GM23338 (cell line): Measurements from ENCODE around the gene PARD3. TPM values are rescaled to one million over a fixed set of nuclear protein-coding genes. Genes with fewer than 3 reads are reported as not detected.

Experiments used
- ATAC-seq: fragments of 200-7000 bp; cut with Tn5 transposase; 3 replicates; pipeline ENCODE4 v1.9.1; 2020
- DNase-seq: peaks from one replicate; pipeline ENCODE4 v3.0.0-alpha.2; 2015; ENCODE audit warnings: low spot score
- H2AFZ ChIP-seq: fragments of 200-600 bp; sonication (generic); 2 replicates; pipeline ENCODE4 v1.8.0; 2016; ENCODE audit warnings: antibody characterized with exemption, mild to moderate bottlenecking, moderate library complexity
- H3F3A ChIP-seq: fragments of 200-600 bp; sonication (generic); replicated peaks from 2 replicates; pipeline ENCODE4 v1.8.0; 2017; ENCODE audit warnings: antibody characterized with exemption, mixed run types, low read depth
- H3K27ac ChIP-seq: fragments of 200-600 bp; sonication (generic); 2 replicates; pipeline ENCODE4 v1.6.1; 2016; ENCODE audit warnings: low read depth
- H3K27me3 ChIP-seq: fragments of 200-600 bp; sonication (generic); 2 replicates; pipeline ENCODE4 v1.8.0; 2016; ENCODE audit warnings: mild to moderate bottlenecking, mixed run types, moderate library complexity; ENCODE audit not compliant: insufficient read depth
- H3K36me3 ChIP-seq: fragments of 200-600 bp; sonication (generic); 2 replicates; pipeline ENCODE4 v1.8.0; 2016; ENCODE audit warnings: mild to moderate bottlenecking; ENCODE audit not compliant: insufficient read depth
- H3K4me1 ChIP-seq: fragments of 200-600 bp; sonication (generic); 2 replicates; pipeline ENCODE4 v1.8.0; 2016; ENCODE audit warnings: mild to moderate bottlenecking, moderate library complexity; ENCODE audit not compliant: insufficient read depth
- H3K4me2 ChIP-seq: fragments of 200-600 bp; sonication (generic); 2 replicates; pipeline ENCODE4 v1.7.1; 2017; ENCODE audit warnings: mixed run types
- H3K4me3 ChIP-seq: fragments of 200-600 bp; sonication (generic); 2 replicates; pipeline ENCODE4 v1.6.1; 2016; ENCODE audit warnings: mixed run types
- H3K79me2 ChIP-seq: fragments of 200-600 bp; sonication (generic); replicated peaks from 2 replicates; pipeline ENCODE4 v1.8.0; 2017; ENCODE audit warnings: mild to moderate bottlenecking; ENCODE audit not compliant: insufficient read depth
- H3K9me2 ChIP-seq: fragments of 200-600 bp; sonication (generic); 2 replicates; pipeline ENCODE4 v1.8.0; 2017; ENCODE audit not compliant: insufficient read depth
- H4K20me1 ChIP-seq: fragments of 200-600 bp; sonication (generic); replicated peaks from 2 replicates; pipeline ENCODE4 v1.8.0; 2017; ENCODE audit warnings: mild to moderate bottlenecking; ENCODE audit not compliant: insufficient read depth
- H3K27ac Mint-ChIP-seq: 2 replicates; pipeline ENCODE4 v1.8.0; 2020; ENCODE audit warnings: inconsistent platforms, mild to moderate bottlenecking, moderate library complexity, mixed read lengths
- H3K27me3 Mint-ChIP-seq: 3 replicates; pipeline ENCODE4 v1.8.0; 2022; ENCODE audit warnings: low read depth, mild to moderate bottlenecking, moderate library complexity, mixed read lengths, inconsistent platforms; ENCODE audit not compliant: insufficient read depth, poor library complexity
- H3K36me3 Mint-ChIP-seq: 3 replicates; pipeline ENCODE4 v1.8.0; 2021; ENCODE audit warnings: low read depth, mild to moderate bottlenecking, inconsistent platforms, moderate library complexity, mixed read lengths
- H3K4me1 Mint-ChIP-seq: 3 replicates; pipeline ENCODE4 v1.8.0; 2020; ENCODE audit warnings: mild to moderate bottlenecking, inconsistent platforms, mixed read lengths
- H3K4me3 Mint-ChIP-seq: 3 replicates; pipeline ENCODE4 v1.8.0; 2021; ENCODE audit warnings: moderate library complexity, mild to moderate bottlenecking, inconsistent platforms, mixed read lengths
- H3K9me3 Mint-ChIP-seq: 3 replicates; pipeline ENCODE4 v1.8.0; 2020; ENCODE audit warnings: moderate library complexity, mild to moderate bottlenecking, inconsistent platforms, mixed read lengths
- CREB1 ChIP-seq: fragments of 250-450 bp; sonication (Bioruptor Pico); IDR thresholded peaks from 2 replicates; pipeline ENCODE4 v1.5.0; 2020; ENCODE audit warnings: low read depth, mild to moderate bottlenecking, moderate library complexity
- EZH2 ChIP-seq: fragments of 200-600 bp; sonication (generic); IDR thresholded peaks from one replicate; pipeline ENCODE4 v1.8.0; 2017; ENCODE audit warnings: antibody characterized with exemption, mild to moderate bottlenecking, low read depth; ENCODE audit not compliant: unreplicated experiment
- EZH2phosphoT487 ChIP-seq: fragments of 200-600 bp; sonication (generic); IDR thresholded peaks from one replicate; pipeline ENCODE4 v1.8.1; 2018; ENCODE audit warnings: antibody characterized with exemption; ENCODE audit not compliant: unreplicated experiment
- JUNB ChIP-seq: IDR thresholded peaks from one replicate; pipeline ENCODE4 v1.6.1; 2016; ENCODE audit warnings: antibody characterized with exemption; ENCODE audit not compliant: unreplicated experiment
- NANOG ChIP-seq: IDR thresholded peaks from 2 replicates; pipeline ENCODE4 v1.6.1; 2016; ENCODE audit warnings: antibody characterized with exemption, borderline replicate concordance
- POLR2AphosphoS5 ChIP-seq: IDR thresholded peaks from 2 replicates; pipeline ENCODE4 v1.6.1; 2016; ENCODE audit warnings: antibody characterized with exemption, low read depth
- STAT1 ChIP-seq: IDR thresholded peaks from one replicate; pipeline ENCODE4 v1.6.1; 2016; ENCODE audit warnings: antibody characterized with exemption; ENCODE audit not compliant: unreplicated experiment
- ZNF114 ChIP-seq: fragments of 250-450 bp; sonication (Bioruptor Pico); IDR thresholded peaks from 2 replicates; pipeline ENCODE4 v1.5.0; 2020; ENCODE audit warnings: mild to moderate bottlenecking, moderate library complexity
- ZNF331 ChIP-seq: fragments of 250-450 bp; sonication (Bioruptor Pico); IDR thresholded peaks from 2 replicates; pipeline ENCODE4 v1.5.0; 2020; ENCODE audit warnings: low read depth, mild to moderate bottlenecking, moderate library complexity
- polyA plus RNA-seq: library from polyadenylated mRNA; unstranded; fragments of >200 nt; fragmentation: Nextera tagmentation; extraction: Ambion mirVana; gene quantifications from 2 replicates; pipeline ENCODE4 v1.2.1, GENCODE V29; 2016
- total RNA-seq: library from RNA; depleted of rRNA; stranded (reverse); fragments of >200 nt; shearing (Covaris generic); gene quantifications from 2 replicates; pipeline ENCODE4 v1.2.3, GENCODE V29; 2014
- TF ChIP-seq, protein P1 (sequence below): IDR thresholded peaks from 2 replicates; pipeline ENCODE4 v1.6.1; 2016; ENCODE audit warnings: antibody characterized with exemption
- TF ChIP-seq, protein P2 (sequence below): IDR thresholded peaks from one replicate; pipeline ENCODE4 v1.6.1; 2018; ENCODE audit warnings: antibody characterized with exemption; ENCODE audit not compliant: unreplicated experiment
- TF ChIP-seq, protein P3 (sequence below): fragments of 250-450 bp; sonication (Bioruptor Pico); IDR thresholded peaks from 2 replicates; pipeline ENCODE4 v1.5.0; 2020; ENCODE audit warnings: mild to moderate bottlenecking, moderate library complexity
- TF ChIP-seq, protein P4 (sequence below), 2 experiments: fragments of 200-600 bp in 1 of 2; sonication (generic) in 1 of 2; conservative IDR thresholded peaks; 2 replicates each; pipeline versions ENCODE4 v1.5.1 to v1.6.1; 2016 to 2017; ENCODE audit warnings: antibody characterized with exemption in 2 of 2, low read depth in 2 of 2, mild to moderate bottlenecking in 2 of 2, moderate library complexity in 1 of 2

The PARD3 gene
- total and polyA plus RNA-seq, 2 experiments from 2014 or later, result 30.2 to 51.4 TPM

DNA sequence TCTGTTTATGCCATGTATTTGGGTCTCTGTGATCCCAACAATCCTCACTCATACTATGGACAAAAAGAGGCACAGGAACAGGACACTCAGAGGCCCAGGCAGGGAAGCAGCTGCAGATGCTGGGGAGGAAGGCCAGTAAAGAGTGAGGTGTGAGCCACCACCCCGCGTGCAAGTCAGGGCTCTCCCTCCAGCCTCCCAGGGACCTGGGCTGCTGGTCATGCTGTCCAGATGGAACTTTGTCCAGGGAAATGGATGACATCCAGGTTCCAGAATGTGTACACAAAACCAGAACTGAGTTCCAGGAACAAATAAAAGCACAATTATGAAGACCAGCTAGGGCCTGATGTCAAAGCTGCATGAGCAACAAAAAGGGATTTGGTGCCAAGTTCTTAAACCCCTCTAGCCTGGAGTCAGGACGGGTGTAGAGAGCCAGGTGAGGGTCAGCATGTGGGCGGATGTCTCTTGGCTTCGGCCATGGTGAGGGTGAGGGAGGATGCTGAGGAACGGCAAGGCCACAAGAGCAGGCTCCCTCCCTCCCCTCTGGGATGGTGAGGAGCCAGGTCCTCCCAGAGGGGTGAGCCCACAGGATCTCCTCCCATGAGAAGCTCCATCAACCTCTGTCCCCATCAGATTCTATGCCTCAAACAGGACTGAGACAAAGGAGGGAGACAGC is 739.7 kb downstream of the PARD3 start:
- no peak for TF ChIP-seq JUNB
- TF ChIP-seq CREB1 (CRISPR knock-in tag), result no peak
- TF ChIP-seq, protein P1, sequence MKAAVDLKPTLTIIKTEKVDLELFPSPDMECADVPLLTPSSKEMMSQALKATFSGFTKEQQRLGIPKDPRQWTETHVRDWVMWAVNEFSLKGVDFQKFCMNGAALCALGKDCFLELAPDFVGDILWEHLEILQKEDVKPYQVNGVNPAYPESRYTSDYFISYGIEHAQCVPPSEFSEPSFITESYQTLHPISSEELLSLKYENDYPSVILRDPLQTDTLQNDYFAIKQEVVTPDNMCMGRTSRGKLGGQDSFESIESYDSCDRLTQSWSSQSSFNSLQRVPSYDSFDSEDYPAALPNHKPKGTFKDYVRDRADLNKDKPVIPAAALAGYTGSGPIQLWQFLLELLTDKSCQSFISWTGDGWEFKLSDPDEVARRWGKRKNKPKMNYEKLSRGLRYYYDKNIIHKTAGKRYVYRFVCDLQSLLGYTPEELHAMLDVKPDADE, result no peak
- TF ChIP-seq, protein P2, sequence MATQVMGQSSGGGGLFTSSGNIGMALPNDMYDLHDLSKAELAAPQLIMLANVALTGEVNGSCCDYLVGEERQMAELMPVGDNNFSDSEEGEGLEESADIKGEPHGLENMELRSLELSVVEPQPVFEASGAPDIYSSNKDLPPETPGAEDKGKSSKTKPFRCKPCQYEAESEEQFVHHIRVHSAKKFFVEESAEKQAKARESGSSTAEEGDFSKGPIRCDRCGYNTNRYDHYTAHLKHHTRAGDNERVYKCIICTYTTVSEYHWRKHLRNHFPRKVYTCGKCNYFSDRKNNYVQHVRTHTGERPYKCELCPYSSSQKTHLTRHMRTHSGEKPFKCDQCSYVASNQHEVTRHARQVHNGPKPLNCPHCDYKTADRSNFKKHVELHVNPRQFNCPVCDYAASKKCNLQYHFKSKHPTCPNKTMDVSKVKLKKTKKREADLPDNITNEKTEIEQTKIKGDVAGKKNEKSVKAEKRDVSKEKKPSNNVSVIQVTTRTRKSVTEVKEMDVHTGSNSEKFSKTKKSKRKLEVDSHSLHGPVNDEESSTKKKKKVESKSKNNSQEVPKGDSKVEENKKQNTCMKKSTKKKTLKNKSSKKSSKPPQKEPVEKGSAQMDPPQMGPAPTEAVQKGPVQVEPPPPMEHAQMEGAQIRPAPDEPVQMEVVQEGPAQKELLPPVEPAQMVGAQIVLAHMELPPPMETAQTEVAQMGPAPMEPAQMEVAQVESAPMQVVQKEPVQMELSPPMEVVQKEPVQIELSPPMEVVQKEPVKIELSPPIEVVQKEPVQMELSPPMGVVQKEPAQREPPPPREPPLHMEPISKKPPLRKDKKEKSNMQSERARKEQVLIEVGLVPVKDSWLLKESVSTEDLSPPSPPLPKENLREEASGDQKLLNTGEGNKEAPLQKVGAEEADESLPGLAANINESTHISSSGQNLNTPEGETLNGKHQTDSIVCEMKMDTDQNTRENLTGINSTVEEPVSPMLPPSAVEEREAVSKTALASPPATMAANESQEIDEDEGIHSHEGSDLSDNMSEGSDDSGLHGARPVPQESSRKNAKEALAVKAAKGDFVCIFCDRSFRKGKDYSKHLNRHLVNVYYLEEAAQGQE, result no peak
- no peak for TF ChIP-seq EZH2phosphoT487
- TF ChIP-seq ZNF114, result no peak
- TF ChIP-seq, protein P3, sequence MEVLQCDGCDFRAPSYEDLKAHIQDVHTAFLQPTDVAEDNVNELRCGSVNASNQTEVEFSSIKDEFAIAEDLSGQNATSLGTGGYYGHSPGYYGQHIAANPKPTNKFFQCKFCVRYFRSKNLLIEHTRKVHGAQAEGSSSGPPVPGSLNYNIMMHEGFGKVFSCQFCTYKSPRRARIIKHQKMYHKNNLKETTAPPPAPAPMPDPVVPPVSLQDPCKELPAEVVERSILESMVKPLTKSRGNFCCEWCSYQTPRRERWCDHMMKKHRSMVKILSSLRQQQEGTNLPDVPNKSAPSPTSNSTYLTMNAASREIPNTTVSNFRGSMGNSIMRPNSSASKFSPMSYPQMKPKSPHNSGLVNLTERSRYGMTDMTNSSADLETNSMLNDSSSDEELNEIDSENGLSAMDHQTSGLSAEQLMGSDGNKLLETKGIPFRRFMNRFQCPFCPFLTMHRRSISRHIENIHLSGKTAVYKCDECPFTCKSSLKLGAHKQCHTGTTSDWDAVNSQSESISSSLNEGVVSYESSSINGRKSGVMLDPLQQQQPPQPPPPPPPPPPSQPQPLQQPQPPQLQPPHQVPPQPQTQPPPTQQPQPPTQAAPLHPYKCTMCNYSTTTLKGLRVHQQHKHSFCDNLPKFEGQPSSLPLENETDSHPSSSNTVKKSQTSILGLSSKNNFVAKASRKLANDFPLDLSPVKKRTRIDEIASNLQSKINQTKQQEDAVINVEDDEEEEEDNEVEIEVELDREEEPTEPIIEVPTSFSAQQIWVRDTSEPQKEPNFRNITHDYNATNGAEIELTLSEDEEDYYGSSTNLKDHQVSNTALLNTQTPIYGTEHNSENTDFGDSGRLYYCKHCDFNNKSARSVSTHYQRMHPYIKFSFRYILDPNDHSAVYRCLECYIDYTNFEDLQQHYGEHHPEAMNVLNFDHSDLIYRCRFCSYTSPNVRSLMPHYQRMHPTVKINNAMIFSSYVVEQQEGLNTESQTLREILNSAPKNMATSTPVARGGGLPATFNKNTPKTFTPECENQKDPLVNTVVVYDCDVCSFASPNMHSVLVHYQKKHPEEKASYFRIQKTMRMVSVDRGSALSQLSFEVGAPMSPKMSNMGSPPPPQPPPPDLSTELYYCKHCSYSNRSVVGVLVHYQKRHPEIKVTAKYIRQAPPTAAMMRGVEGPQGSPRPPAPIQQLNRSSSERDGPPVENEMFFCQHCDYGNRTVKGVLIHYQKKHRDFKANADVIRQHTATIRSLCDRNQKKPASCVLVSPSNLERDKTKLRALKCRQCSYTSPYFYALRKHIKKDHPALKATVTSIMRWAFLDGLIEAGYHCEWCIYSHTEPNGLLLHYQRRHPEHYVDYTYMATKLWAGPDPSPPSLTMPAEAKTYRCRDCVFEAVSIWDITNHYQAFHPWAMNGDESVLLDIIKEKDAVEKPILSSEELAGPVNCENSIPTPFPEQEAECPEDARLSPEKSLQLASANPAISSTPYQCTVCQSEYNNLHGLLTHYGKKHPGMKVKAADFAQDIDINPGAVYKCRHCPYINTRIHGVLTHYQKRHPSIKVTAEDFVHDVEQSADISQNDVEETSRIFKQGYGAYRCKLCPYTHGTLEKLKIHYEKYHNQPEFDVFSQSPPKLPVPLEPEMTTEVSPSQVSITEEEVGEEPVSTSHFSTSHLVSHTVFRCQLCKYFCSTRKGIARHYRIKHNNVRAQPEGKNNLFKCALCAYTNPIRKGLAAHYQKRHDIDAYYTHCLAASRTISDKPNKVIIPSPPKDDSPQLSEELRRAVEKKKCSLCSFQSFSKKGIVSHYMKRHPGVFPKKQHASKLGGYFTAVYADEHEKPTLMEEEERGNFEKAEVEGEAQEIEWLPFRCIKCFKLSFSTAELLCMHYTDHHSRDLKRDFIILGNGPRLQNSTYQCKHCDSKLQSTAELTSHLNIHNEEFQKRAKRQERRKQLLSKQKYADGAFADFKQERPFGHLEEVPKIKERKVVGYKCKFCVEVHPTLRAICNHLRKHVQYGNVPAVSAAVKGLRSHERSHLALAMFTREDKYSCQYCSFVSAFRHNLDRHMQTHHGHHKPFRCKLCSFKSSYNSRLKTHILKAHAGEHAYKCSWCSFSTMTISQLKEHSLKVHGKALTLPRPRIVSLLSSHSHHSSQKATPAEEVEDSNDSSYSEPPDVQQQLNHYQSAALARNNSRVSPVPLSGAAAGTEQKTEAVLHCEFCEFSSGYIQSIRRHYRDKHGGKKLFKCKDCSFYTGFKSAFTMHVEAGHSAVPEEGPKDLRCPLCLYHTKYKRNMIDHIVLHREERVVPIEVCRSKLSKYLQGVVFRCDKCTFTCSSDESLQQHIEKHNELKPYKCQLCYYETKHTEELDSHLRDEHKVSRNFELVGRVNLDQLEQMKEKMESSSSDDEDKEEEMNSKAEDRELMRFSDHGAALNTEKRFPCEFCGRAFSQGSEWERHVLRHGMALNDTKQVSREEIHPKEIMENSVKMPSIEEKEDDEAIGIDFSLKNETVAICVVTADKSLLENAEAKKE, result no peak
- no peak for TF ChIP-seq EZH2
- TF ChIP-seq, protein P4, sequence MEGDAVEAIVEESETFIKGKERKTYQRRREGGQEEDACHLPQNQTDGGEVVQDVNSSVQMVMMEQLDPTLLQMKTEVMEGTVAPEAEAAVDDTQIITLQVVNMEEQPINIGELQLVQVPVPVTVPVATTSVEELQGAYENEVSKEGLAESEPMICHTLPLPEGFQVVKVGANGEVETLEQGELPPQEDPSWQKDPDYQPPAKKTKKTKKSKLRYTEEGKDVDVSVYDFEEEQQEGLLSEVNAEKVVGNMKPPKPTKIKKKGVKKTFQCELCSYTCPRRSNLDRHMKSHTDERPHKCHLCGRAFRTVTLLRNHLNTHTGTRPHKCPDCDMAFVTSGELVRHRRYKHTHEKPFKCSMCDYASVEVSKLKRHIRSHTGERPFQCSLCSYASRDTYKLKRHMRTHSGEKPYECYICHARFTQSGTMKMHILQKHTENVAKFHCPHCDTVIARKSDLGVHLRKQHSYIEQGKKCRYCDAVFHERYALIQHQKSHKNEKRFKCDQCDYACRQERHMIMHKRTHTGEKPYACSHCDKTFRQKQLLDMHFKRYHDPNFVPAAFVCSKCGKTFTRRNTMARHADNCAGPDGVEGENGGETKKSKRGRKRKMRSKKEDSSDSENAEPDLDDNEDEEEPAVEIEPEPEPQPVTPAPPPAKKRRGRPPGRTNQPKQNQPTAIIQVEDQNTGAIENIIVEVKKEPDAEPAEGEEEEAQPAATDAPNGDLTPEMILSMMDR (conservative IDR thresholded peaks at IDR 0.05; ENCODE audit: low read depth in 2 of 2), result no peak
- TF ChIP-seq STAT1, result no peak
- no peak for TF ChIP-seq POLR2AphosphoS5
- no peak for TF ChIP-seq NANOG
- no peak for TF ChIP-seq ZNF331 (CRISPR knock-in tag)
- H3K9me3 Mint-ChIP-seq, result no peaks in the 10 kb centered on the region
- Histone ChIP-seq H3K4me2 (no peak overlapping the region), H3F3A (no peaks in the 10 kb centered on the region), H3K4me3 (no peak overlapping the region), H3K79me2 (no peaks in the 10 kb centered on the region), H4K20me1 (no peaks in the 10 kb centered on the region), H3K36me3 (no peaks in the 10 kb centered on the region), H2AFZ (no peak overlapping the region), H3K27me3 (no peaks in the 10 kb centered on the region), H3K27ac (no peak overlapping the region), H3K4me1 (no peaks in the 10 kb centered on the region), H3K9me2 (peaks cover 4% of the 10 kb centered on the region; the same call in 1 of the 2 replicates)
- ATAC-seq, result no peak
- H3K36me3 Mint-ChIP-seq, result no peaks in the 10 kb centered on the region; the same call in 2 of the 3 replicates
- H3K4me1 Mint-ChIP-seq, result no peaks in the 10 kb centered on the region
- H3K27ac Mint-ChIP-seq, result no peak overlapping the region
- H3K4me3 Mint-ChIP-seq, result no peak overlapping the region
- peaks cover 5% of the 10 kb centered on the region for H3K27me3 Mint-ChIP-seq
- no peak for DNase-seq
